Stimulated activated CD8-positive, alpha-beta memory T cell treated with anti-CD3 and anti-CD28 coated beads, Interleukin-4, amount 100 ng/mL, for 24 hours (primary cell): ENCODE data around the gene ZNF319.

Experiments
- DNase-seq: peaks from one replicate; pipeline ENCODE4 v3.0.0-alpha.2; 2020; ENCODE audit warnings: low read depth

The ZNF319 gene

DNA sequence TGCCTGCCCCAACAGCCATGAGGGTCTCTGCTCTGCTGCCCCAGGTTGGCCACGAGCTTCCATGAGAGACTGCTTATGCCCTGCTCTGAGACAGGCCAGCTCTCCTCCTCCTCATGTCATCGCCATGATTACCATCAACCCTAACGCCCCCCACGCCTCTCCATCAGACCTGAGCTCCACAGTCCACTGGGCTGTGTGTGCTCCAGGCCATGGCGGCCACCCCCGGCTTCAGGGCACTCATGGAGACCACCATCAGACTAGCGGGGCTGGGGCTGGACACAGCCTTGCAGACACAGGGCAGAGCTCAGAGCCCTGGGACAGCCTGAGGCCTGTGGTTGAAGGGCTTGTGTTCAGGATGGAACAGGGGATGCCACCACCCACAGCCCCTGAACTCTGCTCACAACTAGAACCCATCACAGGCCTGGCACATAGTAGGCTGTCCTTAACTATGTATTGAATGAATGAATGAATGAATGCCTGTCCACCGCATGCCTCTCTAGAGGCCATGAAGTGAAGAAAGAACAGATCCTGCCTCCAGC, 44.1 kb downstream of the ZNF319 start:
- no peak for DNase-seq

DNA sequence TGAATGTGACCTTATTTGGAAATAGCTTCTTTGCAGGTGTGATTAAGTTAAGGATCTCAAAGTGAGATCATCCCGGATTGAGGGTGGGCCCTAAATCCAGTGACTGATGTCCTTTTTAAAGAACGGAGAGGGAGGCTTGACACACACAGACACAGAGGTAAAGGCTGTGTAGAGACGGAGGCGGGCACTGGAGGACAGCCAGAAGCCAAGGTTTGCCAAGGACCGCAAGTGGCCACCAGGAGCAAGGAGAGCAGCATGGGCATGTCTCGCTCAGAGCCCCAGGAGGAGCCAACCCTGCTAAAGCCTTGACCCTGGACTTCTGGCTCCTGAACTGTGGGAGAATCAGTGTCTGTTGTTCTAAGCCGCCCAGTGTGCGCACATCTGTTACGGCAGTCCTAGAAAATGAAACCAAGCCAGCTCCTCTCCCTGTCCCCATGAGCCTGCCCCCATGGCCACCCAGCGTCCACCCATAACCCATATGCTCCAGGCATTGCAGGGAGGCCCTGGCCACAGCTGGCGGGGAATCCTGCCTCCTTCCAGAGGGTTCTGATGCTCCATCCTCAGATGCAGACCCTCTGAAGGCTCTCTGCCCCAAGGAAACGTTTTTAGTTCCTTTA, 44.8 kb downstream of the ZNF319 start:
- DNase-seq, result no peak

DNA sequence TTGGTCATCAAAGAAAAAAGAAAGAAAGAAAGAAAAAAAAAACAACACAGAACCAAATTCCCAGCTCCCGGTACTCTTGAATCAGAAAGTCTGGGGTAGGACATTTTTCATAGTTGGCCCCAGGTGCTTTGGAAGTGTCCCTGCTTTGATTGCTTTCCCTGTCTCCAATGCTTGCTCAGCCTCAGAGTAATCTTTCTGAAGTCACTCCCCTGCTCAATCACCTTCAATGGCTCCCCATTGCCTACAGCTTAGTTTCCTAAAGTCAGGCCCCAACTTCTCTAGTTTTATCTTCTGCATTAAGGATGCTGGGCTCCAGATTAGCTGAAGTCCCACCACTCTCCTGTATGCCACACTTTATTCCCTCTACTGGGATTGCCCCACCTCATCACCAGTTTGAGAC, 46.6 kb downstream of the ZNF319 start:
- DNase-seq, result no peak

DNA sequence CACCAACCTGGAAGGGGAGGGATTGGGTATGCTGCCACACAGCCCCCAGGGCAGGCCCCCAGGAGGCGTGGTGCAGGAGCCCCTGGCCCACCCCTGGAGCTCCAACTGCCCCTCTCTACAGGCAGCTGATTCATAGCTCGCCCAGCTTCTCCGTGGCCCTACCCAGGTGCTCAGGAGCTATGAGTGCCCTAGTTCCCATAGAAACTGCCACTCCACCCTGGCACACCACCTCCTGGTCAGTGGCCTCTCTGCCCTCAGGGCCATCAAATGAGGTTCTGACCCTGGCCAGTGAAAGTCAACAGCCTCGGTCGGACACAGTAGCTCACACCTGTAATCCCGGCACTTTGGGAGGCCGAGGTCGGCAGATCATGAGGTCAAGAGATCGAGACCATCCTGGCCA, 47.6 kb downstream of the ZNF319 start:
- no peak for DNase-seq

DNA sequence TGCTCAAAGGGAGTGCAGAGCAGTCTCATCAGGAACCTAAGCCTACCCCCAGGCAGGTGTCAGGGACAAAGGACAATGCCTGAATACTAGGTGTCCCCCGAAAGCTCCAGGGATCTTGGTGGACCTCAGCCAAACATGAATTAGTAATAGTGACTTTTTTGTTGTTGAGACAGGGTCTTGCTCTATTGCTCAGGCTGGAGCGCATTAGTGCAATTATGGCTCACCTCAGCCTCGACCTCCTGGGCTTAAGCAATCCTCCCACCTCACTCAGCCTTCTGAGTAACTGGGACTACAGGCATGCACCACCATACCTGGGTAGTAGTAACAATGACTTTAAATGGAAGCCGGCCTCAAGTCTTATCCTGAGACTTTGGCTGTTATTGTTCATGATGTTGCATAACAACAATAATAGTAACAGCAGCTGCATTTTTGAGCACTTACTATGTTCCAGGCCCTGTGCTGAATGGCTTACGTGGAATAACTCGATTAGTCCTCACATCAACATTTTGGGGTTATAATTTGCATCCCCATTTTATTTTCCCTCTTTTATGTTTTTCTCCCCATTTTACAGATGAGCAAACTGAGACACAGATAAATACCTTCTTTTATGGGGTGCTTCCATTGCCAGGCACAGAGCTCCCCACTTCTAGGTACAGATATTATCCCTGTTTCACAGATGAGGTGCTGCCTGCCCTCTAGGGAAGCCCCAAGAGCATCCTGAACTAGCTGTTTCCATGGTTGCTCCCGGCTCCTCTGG, 49.1 kb downstream of the ZNF319 start:
- no peak for DNase-seq

DNA sequence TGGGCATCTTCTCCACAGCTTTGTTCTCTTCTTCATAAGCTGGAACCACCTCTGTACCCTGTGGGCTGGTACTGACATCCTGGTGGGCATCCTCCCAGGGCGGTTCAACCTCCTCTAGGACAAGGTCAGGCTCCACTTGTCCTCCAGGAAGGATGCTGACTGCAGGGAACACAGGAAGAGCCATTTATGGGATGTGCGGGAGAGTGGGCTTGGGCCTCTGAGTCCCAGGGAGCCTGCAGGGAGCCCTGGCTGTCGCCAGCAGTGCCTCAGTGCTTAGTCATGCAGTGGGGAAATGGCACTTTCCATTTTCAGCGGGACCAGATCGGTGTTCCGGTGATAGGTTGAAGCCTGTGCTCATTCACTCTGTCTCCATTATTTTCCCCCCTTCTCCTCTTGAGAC, 50.1 kb downstream of the ZNF319 start:
- no peak for DNase-seq

DNA sequence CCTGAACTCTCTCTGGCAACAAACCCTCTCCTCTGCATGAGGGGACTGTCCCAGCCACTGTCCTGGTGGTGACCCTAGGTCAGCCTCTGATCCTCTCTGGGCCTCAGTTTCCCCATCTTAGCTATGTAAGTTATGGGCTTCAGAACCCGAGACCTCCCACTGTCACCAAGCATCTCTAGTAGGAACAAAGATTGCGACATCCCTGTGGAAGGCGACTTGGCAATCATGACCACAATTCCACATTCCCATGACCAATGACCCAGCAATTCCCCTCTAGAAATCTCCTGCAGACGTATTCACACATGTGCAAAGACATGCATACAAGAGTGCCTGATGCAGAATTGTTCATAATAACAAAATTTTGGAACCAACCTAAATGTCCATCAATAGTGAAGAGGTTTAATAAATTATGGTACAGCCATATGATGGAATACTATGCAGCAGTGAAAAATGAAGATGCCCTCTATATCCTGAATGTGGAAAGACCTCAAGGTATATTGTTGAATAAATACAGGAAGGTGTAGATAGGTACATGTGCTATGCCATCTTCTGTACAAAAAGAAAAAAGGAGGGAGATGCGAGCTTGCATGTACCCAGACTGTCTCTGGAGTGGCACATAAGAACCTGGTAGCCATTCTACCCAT, 50.8 kb downstream of the ZNF319 start:
- DNase-seq, result no peak

DNA sequence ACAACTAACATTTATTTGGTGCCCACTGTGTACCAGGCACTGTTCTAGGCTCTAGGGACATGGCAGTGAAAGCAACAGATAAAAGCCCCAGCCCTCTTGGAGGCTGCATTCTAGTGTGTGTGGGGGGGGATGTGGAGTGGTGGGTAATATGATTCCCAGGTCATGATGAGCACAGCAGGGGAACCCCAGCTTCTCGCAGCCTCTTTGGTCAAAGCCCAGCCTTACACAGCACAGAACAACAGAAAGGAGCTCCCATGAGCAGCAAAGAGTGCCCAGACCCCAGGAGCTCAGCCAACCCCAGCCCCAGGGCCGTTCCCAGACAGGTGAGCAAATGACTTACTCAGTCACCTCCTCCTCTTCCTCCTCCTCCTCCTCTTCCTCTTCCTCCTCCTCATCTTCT, 51.5 kb downstream of the ZNF319 start:
- DNase-seq, result no peak

DNA sequence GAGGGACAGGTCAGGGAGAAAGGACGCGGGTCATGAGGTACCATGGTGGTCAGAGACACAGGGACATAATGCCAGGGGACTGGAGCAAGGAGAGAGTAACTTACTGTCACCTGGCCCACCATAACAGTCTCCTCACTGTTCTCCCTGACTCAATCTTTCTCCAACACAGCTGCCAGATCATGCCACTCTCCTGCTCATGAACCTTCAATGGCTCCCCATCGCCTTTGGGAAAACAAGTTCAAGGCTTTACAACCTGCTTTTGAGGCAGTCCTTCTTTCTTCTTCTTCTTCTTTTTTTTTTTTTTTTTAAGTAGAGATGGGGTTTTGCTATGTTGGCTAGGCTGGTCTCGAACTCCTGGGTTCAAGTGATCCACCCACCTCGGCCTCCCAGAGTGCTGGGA, 52.4 kb downstream of the ZNF319 start:
- no peak for DNase-seq

DNA sequence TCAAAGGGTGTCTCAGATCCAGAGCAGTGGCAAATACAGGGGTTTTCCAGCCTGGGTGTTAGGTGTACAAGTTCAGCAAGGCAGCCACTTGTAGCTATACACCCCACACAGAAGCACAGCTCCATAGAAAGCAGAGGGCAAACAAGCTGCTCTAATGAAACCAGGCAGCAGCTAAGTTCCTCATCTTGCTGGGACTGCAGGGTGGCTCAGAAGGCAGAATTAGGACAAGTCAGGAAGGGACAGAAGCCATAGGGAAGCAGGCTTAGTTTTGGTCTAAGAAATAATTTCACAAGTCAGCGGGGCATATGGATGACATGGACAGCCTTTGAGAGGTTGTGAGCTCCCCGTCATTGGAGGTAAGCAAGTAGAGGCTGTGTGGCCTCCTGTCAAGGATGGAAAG, 53.2 kb downstream of the ZNF319 start:
- no peak for DNase-seq

DNA sequence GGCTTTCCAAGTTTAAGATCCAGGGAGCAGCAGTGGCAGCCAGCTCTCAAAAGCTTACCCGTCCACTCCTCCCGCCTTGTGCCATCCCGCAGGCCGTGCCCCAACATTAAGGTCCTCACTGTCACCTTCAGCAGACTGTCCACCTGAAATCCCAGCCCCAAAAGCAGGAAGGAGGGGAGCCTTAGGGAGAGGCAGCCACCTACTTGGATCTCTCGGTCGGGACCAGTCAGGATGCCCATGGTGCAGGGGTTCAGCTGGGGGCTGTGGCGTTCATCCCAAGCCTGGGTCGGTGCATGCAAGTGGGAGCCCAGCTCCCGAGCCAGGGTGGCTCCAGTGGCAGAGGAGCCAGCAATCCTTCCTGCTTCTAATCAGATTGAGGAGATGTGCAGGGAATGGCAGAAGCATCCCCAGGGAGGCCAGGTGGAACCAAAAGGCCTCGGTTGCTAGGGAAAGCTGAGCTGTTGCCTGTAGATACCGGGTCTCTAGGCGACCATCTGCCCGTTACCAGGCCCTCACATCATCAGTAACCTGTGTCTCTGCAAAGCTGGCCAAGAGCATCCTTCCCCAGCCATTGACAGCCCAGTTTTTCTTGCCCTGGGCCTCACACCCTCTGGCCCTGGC, 54.2 kb downstream of the ZNF319 start:
- no peak for DNase-seq

DNA sequence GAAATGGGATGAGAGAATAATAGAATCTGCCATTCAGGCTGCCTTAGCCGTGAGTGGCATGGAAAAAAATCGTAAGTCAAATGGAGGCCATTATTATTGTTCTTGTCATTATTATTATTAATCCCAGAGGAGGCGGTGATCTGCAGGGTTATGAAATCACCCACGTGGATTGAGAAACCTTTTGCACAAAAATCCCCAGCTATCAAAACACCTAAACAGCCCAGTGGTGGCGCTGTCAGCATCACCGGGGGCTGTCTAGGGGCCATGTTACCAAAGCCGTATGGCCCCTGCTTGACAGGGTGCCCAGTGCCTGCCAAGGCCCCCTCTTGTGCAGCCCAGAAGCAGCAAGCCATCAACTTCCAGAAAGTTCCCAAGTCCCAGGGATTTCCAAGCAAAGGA, 54.7 kb downstream of the ZNF319 start:
- DNase-seq, result no peak

DNA sequence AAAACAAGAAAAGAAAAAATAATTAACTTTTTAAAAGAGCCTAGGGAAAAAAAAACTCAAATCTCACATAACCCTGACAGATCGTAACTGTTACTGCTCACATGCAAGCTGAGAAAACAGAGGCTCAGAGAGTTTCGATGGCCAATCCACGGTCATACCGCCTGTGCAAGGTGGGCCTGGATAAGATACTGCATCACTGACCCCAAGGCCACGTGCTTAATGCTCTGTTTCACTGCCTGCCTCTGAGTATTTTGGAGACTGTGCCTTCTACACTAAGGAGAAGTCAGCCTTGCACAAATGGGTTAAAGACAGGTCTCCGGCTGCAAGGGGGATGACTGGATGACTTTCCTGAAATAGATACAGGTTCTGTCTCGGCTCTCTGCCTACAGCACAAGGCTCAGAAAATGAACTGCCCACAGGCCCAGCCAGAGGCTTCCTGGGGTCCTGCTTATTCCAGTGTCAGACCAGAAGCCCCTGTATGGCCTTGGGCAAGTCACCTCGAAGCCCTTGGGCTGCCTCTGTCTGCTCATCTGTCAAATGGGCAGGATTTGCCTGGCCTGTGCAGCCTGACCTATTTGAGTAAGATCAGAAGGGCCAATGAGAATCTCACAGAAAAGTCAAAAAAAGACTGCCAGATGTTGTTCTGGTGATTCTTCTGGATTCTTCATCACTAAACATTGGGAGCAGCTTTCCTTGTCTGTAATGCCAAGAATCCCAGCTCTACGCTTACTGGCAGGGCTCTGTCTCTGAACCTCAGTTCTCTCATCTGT, 55.3 kb downstream of the ZNF319 start:
- DNase-seq, result no peak
